GM12801 (cell line): ENCODE measurements around the gene AOC1.

Source experiments
- CTCF ChIP-seq: IDR thresholded peaks from one replicate; pipeline ENCODE4 v1.5.1; 2011; ENCODE audit warnings: control low read depth; ENCODE audit not compliant: insufficient read length; ENCODE audit errors: extremely low read depth

The AOC1 gene

GRCh38 chr7:150818971-150819370 is 33.3 kb upstream of the AOC1 start:
- no peak for TF ChIP-seq CTCF

- no peak for TF ChIP-seq CTCF
Observed at GRCh38 chr7:150820148-150820547, 32.2 kb upstream of the AOC1 start.

- no peak for TF ChIP-seq CTCF
Observed at GRCh38 chr7:150820578-150821198, 31.6 kb upstream of the AOC1 start.

- no peak for TF ChIP-seq CTCF
Observed at GRCh38 chr7:150823043-150823442, 29.3 kb upstream of the AOC1 start.

GRCh38 chr7:150823484-150824126 is 28.7 kb upstream of the AOC1 start:
- no peak for TF ChIP-seq CTCF

- TF ChIP-seq CTCF: no peak
Observed at GRCh38 chr7:150824379-150825177, 27.7 kb upstream of the AOC1 start.

- no peak for TF ChIP-seq CTCF
Observed at GRCh38 chr7:150826061-150826849, 26.1 kb upstream of the AOC1 start.
